Islet precursor cell (in vitro differentiated cells): ENCODE data around the gene DUSP22.
"Not testable (repeated sequence)": the region's sequence is repeated elsewhere in the genome, so short reads cannot be mapped to it uniquely, and the experiment has no call there.

Experiments used
- DNase-seq: peaks from one replicate; pipeline ENCODE4 v3.0.0-alpha.2; 2018

The DUSP22 gene, protein sequence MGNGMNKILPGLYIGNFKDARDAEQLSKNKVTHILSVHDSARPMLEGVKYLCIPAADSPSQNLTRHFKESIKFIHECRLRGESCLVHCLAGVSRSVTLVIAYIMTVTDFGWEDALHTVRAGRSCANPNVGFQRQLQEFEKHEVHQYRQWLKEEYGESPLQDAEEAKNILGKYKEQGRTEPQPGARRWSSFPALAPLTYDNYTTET

DNA sequence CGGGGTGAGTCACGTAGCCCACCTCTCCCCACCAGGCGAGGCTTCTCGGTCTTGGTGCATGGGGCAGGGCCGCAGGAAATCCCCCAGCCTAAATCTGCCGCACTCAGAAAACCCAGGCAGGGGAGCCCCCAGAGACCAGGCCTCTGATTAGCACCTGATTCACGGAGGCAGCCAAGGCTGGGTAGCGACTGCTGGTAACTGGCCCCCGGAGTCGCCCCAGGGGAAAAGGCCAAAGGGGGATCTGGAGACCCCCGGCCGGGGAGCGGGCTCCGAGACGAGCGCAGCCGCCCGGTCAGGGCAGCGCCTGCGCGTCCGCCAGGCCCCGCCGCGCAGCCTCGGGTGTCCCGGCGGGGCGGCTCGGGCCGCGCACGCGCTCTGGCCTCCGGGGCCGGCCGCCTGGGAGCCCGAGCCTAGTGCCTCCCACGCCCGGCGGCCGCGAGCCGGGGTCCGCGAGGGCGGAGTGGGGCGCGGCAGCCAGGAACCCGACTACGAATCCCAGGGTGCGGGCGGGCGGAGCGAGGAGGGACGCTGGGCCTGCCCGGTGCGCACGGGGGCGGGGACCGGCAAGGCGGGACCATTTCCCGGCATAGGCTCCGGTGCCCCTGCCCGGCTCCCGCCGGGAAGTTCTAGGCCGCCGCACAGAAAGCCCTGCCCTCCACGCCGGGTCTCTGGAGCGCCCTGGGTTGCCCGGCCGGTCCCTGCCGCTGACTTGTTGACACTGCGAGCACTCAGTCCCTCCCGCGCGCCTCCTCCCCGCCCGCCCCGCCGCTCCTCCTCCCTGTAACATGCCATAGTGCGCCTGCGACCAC lies at the start of gene DUSP22:
TSS of gene DUSP22 (plus strand) at position 791 of the 809 bp plus-strand sequence. CDS start 53 bp downstream, outside the sequence.
- peak; percentile 94 for DNase-seq

DNA sequence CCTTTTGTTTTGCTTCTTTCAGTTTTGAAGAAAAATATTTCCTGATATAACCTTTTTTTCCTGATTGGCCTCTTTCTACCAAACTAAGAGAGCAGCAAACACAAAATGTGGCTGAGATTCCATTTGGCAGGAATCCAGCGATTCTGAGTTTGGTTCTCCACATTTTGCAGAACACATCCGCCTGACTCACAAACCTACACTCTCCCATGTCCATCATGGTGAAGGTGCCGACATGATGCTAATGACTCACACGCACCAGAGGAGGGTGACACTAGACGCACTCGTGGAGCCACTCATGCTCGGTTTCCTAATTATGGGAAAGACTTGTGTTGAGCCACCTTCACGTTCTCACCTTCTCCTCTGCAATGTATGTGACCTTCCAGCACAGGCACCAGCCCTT lies 45.9 kb upstream of the DUSP22 start:
- no peak for DNase-seq

DNA sequence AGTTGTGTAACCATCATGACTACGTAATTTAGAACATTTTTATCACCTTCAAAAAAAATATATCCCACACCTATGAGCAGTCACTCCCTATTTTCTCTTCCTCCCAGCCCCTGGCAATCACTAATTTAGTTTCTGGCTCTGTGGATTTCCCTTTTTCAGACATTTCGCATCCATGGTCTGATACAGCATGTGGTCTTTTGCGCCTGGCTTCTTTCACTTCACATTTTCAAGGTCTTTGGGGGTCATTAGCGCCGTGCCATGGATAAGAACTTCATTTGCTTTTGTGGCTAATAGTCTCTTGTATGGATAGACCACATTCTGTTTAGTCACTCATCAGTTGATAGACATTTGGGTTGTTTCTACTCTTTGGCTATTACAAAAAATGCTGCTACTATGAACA lies 44.9 kb upstream of the DUSP22 start:
- no peak for DNase-seq

DNA sequence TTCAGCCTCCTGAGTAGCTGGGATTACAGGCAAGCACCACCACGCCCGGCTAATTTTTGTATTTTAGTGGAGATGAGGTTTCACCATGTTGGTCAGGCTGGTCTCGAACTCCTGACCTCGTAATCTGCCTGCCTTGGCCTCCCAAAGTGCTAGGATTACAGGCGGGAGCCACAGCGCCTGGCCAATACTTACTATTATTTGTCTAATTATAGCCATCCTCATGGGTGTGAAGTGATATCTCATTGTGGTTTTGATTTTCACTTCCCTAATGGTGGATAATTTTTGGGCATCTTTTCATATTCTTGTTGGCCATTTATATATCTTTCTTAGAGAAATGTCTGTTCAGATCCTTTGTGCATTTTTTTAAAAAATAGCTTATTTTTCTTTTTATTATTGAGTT lies 44.2 kb upstream of the DUSP22 start:
- not testable (repeated sequence) for DNase-seq

DNA sequence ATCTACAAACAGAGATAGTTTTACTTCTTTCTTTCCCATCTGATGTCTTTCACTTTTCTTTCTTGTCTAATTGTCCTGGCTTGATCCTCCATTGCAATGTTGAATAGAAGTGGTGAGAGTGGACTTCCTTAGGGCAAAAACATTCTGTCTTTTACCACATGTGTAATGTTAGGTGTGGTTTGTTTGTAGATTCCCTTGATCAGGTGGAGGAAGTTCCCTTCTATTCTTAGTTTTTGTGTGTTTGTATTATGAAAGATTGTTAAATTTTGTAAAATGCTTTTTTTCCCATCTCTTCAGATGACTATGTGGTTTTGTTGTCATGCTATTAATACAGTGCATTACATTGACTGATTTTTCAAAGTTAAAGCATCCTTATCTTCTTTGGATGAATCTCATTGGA lies 41.6 kb upstream of the DUSP22 start:
- DNase-seq, result no peak

DNA sequence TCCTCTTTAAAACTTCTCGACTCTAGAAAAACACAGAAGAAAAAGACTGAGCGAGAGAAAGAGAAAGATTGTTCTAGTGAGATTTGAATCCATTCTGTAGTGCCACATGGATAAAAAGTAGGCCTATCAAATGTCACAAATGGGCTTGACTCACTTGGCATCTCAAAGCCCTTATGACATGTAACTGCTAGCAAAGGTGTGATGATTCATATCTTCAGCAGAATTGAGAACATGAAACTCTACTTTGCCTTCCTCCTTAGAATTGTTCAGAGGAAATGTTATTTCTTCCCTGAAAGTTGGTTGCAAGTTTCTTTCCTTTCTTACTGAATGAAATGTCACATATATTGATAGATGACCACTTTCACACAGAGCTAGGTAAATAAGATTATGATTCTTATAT lies 40.4 kb upstream of the DUSP22 start:
- no peak for DNase-seq

DNA sequence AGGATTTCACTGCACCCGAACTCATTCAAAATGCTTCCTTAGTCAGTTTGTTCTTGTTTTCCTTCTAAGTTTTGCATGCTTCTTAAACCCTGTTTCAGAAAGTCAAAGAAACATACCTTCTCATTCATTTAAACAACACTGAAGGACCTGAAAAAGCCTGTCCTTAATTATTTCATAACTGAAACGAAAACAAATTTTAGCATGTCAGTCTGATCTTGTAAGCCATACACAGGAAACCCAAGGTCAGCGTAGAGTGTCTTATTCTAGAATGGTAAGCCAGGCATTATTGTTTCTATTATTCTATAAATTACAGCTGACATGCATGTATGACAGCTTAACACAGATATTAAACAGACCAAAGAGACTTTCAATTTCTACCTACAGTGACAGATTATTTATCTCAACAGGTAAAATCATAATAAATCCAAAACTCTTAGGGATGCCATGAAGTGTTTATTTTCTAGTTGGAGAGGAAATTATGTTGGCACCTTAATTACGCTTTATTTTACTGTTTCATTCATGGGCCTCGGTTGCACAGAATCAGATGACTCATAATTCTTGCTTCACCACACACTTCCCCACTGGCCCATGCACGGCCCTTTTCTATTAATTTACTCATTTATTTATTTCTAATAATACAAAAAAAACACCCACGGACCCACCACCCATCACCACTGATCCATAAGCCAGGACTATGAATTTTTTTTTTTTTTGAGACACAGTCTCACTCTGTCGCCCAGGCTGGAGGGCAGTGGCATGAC lies 39.3 kb upstream of the DUSP22 start:
- DNase-seq, result no peak

DNA sequence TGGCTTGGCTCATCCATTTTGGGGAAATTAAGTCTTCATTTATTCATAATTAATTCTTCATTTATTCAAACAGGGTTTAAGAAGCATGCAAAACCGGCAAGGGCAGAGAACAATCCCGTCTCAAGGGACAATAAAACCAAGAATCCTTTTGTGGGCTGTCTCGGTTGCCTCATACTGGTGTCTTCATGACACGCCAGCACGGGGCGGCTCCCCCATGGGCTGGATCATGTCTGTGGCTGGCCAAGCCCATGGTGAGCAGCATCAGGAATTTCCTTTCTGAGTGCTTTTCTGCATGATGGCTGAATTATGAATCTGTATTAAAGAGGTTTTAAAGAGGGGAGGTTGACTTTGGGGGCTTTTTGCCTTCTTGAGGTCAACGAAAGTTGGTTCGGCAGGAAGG lies 38.3 kb upstream of the DUSP22 start:
- no peak for DNase-seq

DNA sequence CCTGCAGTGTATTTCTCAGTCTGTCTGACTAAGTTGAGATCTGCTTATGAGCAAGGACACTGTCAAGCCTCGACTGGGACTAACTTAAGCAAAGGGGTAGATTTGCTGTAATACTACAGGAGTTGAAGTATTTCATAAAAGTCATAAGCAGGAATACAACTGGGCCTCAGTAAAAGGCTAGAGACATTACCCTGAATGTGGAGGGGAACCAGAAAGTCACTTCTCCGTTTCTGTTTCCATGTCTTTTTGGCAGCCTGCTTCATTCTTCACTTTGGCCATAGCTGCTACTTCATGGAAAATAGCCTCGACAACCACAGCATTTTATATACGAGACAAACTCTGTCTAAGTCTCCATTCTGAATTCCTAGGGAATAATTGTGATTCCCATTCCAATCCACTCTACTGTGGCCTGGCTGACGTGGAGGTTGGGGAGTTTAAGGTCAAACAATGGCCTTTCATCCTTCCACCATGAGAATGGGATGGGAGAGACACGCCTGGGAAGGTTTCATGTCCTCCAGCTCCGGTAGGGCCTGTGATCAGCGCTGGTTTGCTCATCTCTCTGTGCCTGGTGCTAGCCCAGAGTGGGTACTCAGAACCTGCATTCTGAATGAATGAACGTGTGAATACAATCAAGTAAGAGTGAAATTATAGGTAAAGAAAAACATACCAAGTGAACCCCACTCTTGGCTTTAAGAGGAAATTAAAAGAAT lies 37.1 kb upstream of the DUSP22 start:
- DNase-seq, result no peak

DNA sequence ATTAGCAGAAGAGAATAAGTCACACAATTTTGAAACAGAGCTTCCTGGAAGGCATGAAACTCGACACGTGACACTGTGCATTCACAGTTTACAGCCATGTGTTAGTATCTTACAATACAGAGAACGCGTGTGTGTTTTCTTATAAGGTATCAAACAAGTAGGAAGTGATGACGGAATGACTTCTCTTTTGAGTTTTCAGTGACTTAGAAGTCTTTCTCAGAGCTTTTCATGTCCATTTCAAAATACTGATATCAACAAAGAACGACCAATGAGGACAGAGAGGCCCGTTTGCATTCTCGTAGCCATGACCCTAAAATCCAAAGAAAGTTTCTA lies 36.6 kb upstream of the DUSP22 start:
- DNase-seq, result no peak

DNA sequence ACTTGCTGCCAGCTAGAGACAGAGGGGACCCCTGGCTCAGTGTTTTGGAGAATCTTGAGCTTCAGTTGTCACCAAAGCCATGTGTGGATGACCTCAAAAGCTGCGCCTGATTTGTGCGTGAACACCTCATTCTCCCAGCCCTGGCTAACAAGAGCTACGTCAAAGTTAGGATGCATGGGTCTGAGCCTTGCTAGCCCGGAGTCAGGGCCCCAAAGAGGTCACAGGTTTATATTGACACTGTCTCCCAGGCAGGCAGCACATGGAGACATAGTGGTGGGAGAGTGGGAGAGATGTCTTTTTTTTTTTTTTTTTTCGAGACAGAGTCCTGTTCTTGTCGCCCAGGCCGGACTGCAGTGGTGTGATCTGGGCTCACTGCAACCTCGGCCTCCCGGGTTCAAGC lies 36.1 kb upstream of the DUSP22 start:
- no peak for DNase-seq

DNA sequence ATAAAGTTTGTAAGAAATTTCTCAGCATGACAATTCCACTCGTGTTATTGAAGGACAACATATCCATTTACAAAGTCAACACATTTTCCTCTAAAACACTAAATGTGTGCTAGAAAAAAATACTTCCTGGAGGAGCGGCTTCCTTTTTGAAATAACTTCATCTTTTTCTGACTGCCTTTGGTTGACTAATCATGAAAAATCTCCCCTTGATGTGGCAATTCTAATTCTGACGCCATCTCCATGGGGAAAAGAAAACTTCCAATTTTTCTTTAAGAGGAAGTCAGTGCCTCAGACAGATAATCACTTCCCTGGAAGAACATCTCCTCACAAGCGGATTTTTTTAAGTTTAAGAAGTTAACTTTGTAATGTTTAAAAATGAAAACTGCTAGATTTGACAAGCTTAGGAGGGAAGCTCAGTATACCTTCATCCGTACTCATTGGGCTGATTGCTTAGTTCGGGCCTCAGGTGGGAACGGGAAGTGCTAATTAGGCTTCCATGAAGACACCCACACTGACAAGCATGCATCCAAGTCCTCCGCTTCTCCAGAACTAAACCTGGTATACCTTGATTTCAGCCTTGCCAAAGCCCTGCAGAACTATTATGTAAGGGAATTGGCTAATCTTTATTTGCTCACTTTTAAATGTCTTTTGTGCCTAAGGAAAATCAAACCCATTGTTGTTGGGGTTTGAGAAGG lies 35.1 kb upstream of the DUSP22 start:
- DNase-seq, result no peak

DNA sequence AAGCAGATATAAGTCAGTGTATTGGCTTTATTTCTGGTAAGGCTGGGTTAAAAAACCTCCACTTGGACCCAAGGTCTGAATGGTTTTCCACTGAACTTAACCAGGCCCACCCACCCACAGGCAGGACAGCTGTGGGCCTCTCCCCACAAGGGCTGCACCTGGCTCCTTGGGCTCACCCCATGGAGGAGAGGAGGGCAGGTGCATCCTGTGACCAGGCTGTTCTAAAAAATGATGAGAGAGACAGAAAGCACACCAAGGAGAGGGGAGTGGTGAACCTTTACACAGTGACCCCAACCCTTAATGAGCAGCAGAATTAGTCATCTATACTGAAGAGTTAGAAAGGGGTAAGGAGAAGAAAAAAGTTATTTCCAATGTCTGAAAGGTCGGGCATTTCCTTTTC lies 34.5 kb upstream of the DUSP22 start:
- no peak for DNase-seq

DNA sequence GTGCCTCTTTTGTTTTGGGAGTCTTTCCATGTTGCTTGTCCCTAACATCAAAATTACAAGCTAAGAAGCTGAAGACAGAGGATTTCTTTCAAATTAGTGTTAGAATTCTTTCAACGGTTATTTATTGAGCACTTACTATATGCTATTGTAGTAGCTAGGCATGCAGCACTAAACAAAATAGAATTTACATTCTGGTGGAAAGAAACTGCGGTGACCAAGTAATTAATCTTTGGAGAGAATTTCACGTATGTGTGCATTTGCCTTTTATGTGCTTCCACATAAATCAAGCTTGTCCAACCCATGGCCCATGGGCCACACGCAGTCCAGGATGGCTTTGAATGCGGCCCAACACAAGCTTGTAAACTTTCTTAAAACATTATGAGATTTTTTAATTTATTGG lies 33.0 kb upstream of the DUSP22 start:
- no peak for DNase-seq

DNA sequence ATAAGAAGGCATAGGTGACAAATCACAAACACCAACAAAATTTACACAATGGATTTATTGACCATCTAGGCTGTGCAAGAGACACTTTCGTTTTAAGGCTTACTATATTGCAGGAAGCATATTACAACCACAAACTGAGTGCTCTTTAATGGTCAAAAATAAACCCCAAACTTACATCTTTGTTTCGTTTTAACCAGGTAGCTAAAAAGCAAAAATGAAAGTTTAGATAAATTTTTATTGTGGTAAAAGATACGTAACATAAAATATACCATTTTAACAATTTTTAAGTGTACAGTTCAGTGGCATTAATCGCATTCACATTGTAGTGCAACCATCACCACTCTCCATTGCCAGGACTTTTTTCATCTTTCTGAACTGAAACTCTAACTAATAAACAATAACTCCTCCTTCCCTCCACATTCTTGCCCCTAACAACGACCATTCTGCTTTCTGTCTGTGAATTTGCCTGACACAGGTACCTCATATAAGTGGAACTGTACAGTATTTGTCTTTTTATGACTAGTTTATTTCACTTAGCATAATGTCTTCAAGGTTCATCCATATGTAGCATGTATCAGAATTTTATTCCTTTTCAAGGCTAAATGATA lies 32.3 kb upstream of the DUSP22 start:
- DNase-seq, result no peak

DNA sequence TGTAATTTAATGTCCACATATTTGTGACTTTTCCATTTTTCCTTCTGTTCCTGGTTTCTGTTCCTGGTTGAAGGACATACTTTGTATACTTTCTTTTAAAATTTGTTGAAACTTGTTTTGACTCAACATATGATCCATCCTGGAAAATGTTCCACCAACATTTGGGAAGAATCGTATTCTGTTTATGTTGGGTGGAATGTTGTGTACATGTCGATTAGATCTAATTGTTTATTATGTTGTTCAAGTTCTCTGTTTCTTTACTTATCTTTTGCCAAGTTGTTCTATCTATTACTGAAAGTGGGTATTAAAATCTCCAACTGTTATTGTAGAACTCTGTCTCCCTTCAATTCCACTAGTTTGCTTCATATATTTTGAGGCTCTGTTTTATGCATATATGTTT lies 27.7 kb upstream of the DUSP22 start:
- no peak for DNase-seq

DNA sequence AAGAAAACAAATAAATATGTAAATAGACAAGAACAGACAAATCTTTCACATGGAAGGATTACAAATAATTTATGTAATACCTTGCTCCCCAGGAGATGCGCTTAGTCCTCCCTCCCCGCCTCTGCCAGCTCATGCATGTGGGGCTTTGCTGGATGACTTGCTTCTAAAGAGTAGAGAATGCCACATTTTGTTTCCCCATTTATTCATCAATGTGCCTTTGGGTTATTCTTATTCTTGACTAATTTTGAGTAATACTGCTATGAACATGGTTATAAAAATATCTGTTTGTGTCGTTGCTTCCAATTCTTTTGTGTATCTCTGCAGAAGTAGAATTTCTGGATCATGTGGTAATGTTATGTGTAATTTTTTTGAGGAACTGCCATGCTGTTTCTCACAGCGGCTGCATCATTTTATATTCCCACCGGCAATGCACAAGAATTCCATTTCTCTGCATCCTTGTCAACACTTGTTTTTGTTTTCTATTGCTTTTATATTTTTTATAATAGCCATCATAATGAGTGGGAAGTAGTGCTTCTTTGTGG lies 23.8 kb upstream of the DUSP22 start:
- no peak for DNase-seq

DNA sequence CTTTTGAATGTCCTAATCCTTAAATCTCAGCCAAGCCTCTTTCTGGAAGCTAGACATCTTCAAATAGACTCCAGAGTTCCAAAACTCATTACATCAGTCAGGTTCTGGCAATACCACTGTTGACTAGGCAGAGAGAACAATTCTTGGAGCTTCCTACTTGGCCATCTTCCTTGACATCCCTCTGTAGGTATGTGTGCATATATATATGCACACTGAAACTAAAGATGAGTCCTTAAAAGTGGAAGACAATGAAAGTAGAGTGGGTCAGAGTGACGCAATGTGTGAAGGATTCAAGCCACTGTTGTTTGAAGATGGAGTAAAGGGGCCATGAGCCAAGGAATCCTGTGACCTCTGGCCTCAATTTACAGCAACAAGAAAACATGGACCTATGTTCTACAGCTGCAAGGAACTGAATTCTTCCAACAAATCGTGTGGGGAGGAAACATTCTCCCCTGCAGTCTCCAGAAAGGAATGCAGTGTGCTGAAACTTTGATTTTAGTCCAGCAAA lies 18.7 kb upstream of the DUSP22 start:
- DNase-seq, result no peak

DNA sequence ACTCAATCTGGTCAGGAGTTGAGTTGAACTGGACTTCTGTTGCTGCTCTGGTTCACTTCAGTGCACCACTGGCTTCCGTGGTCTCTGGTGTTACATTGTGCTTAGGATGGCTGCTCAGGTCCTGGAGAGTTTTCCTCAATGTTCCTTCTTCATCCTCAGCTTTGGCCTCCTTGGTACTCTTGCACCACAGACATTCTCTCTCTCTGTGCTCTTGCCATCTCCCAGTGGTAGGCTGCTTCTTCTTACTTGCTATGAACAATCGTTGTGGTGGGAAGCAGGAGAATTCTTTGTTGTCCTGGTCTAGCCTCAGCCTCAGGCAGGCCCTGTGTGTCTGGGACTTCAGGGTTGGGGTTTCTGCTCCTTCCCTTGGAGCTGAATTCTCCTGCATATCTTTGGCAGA lies 14.5 kb upstream of the DUSP22 start:
- no peak for DNase-seq

DNA sequence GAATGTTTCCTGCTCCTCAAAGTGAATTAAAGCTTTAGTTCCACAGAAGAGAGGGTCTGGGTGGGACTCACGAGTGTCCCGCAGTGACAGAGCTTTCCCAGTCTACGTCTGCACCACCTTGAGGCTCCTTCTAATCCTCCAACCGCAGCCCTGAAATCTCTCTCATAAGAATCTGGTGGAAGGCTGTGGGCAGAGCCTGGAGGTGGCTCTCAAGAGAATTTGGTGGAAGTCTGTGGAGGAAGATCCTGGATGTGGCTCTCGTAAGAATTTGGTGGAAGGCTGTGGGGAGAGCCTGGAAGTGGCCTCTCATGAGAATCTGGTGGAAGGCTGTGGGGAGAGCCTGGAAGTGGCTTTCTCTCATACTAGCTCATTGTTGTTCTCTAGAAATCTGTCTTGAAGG lies 13.8 kb upstream of the DUSP22 start:
- DNase-seq, result no peak

DNA sequence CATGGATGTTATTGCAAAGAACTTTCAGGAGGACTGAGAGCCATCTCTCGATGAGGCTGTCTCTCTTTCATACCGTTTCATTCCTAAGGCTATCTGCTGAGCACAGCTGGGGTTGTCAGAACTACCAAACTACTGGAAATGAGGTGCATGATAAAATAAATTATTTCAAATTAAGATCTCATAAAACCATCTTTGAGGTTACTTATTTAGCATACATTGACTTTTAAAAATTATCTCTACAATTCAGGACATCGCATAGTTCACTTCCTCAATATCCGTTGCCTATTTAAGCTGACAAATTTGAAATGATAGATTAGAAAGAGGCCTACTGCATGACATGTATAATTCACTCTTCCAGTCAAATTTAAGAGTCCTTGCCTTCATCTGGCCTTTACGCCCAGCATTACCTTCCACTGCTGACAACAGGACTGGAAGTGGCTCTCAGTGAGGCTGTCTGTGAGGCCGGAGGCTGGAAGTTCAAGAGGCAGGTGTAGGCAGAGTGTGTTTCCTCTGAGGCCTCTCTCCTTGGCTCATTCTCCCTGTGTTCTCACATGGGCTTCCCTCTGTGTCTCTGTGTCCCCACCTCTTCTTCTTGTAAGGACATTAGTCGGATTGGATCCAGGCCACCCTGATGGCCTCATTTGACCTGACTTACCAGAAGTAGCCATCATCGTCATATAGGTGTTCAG lies 12.8 kb upstream of the DUSP22 start:
- DNase-seq, result no peak
